Omental fat pad (tissue), 4 donors: Measurements from ENCODE around the gene GOLPH3. TPM values are rescaled to one million over a fixed set of nuclear protein-coding genes. Genes with fewer than 3 reads are reported as not detected.

Experiments used
- ATAC-seq: fragments of 150-250 bp; one replicate; pipeline ENCODE4 v1.9.1; 2016; ENCODE audit warnings: mild to moderate bottlenecking, moderate library complexity; ENCODE audit not compliant: low FRiP score
- DNase-seq: peaks from one replicate; pipeline ENCODE4 v3.0.0-alpha.2; 2019; ENCODE audit warnings: low spot score
- CTCF ChIP-seq, 3 donors: fragments of 450-650 bp; IDR thresholded peaks; one replicate each; pipeline ENCODE4 v1.5.1; 2016 to 2017; ENCODE audit warnings: antibody characterized with exemption in 3 of 3, mild to moderate bottlenecking in 3 of 3, moderate library complexity in 2 of 3
- total RNA-seq, 4 donors: library from RNA; depleted of rRNA; stranded (reverse); fragments of >200 nt; gene quantifications; one replicate each; pipeline ENCODE4 v1.1.0, GENCODE V29; 2016

The GOLPH3 gene
- total RNA-seq, 4 donors from 2014 or later: 75.3 to 87.2 (median 84.0) TPM

- no peak for TF ChIP-seq CTCF (IDR thresholded peaks at IDR 0.05)
- ATAC-seq: no peak
- DNase-seq: no peak
Measured at GRCh38 chr5:32090755-32091128, 83.4 kb downstream of the GOLPH3 start.

GRCh38 chr5:32090026-32090754, 83.9 kb downstream of the GOLPH3 start:
- no peak for DNase-seq
- TF ChIP-seq CTCF (IDR thresholded peaks at IDR 0.05): no peak
- ATAC-seq: no peak

GRCh38 chr5:32089146-32090000, 84.7 kb downstream of the GOLPH3 start:
- DNase-seq: no peak
- no peak for TF ChIP-seq CTCF (IDR thresholded peaks at IDR 0.05)
- no peak for ATAC-seq

GRCh38 chr5:32088214-32088613, 85.9 kb downstream of the GOLPH3 start:
- DNase-seq (no peak), ATAC-seq (no peak)
- TF ChIP-seq CTCF (IDR thresholded peaks at IDR 0.05): no peak

GRCh38 chr5:32087086-32088082, 86.7 kb downstream of the GOLPH3 start:
- ATAC-seq: no peak
- no peak for TF ChIP-seq CTCF (IDR thresholded peaks at IDR 0.05)
- no peak for DNase-seq

- DNase-seq: no peak
- no peak for ATAC-seq
- no peak for TF ChIP-seq CTCF (IDR thresholded peaks at IDR 0.05)
Measured at GRCh38 chr5:32083981-32084430, 90.1 kb downstream of the GOLPH3 start.
